Epithelial cell of proximal tubule (primary cell): Measurements from ENCODE around the gene SCTR. TPM values are rescaled to one million over a fixed set of nuclear protein-coding genes. Genes with fewer than 3 reads are reported as not detected.

Experiments
- DNase-seq: peaks from one replicate; pipeline ENCODE4 v3.0.0-alpha.2; 2011; ENCODE audit warnings: low read depth
- H3K4me3 ChIP-seq: 2 replicates; pipeline ENCODE4 v1.5.1; 2011; ENCODE audit warnings: low read depth, mild to moderate bottlenecking, low read length
- total RNA-seq: library from RNA; depleted of rRNA; stranded (reverse); fragments of >200 nt; gene quantifications from 2 replicates; pipeline ENCODE4 v1.2.3, GENCODE V29; 2015
- TF ChIP-seq, protein P1 (sequence below): conservative IDR thresholded peaks from 2 replicates; pipeline ENCODE4 v1.5.1; 2012; ENCODE audit warnings: low read depth, mild to moderate bottlenecking, low read length

The SCTR gene
- total RNA-seq, 1 donor from 2014 or later: not detected

DNA sequence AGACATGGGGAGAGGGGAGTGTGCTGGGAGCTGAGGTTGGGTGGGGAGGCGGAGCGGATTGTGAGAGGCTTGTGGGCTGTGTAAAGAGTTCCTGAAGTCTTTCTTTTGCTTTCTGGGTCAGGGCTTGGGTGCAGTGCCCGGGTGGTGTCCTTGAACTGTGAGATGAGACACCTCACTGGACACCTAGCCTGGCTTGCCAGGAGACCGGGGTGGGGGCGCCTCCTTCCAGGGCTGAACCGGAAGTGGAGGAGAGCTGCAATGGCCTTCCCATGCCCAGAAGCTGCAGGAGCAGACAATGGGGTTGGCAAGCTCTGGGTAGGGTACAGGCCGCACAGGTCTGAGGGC, 88.4 kb downstream of the SCTR start:
- no peak for DNase-seq
- no peak overlapping the region for H3K4me3 ChIP-seq
- TF ChIP-seq, protein P1, sequence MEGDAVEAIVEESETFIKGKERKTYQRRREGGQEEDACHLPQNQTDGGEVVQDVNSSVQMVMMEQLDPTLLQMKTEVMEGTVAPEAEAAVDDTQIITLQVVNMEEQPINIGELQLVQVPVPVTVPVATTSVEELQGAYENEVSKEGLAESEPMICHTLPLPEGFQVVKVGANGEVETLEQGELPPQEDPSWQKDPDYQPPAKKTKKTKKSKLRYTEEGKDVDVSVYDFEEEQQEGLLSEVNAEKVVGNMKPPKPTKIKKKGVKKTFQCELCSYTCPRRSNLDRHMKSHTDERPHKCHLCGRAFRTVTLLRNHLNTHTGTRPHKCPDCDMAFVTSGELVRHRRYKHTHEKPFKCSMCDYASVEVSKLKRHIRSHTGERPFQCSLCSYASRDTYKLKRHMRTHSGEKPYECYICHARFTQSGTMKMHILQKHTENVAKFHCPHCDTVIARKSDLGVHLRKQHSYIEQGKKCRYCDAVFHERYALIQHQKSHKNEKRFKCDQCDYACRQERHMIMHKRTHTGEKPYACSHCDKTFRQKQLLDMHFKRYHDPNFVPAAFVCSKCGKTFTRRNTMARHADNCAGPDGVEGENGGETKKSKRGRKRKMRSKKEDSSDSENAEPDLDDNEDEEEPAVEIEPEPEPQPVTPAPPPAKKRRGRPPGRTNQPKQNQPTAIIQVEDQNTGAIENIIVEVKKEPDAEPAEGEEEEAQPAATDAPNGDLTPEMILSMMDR: no peak

DNA sequence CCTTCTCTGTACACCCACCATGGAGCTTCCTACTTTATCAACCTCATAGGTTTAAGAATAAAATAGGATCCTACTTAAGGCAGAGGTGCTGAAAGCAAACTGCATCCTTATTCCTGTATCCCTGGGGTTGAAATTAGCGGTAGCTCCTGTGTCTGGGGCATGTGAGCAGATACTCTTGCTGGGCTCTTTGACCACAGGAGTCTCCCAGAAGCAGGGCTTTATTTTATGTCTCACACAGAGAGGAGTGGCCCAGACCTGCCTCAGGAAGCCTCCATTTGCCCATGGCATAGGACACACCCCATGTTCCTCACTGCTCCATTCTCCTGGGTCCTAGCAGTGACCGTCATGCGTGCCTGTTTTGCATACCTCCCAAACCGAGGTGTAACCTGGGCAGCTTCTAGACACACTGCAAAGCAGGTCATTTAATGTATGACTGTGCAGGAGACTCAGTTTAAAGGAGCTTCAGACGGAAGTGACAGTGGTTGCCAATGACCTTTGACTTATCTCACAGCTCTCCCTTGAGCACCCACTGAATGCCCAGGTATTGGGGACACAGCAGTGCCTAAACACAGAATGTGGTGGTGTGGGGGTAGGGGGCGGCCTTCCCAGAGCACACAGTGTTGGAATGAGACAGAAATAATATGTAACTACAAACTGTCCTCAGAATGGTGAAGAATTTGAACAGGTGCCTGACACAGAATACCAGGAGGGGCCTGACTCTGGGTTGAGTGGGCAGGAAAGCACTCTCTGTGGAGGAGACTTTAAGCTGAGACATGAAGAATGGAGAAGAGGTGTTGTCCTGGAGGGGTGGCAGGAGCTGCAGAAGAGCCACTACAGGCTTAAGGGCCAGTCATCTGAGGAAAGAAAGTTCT, 89.0 kb downstream of the SCTR start:
- H3K4me3 ChIP-seq: no peak overlapping the region
- DNase-seq: no peak
- TF ChIP-seq, protein P1: no peak

DNA sequence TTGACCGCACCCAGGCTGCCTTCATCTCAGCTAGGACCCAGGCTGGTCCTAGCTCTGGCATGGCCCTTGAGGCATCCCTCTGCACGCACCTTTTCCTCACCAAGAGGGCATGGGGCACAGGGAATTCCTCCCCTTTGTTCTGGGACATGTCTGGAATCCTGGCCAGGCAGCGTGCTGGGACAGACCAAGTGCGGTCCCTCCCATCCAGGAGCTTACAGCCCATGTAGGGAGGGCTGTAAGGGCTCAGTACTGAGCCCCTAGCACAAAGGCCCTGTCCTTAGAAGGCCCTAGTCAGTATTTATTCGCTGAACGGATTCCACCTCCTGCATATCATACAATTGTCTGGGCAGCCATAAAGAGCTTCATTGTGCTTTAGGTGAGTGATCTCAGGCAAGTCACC, 89.6 kb downstream of the SCTR start:
- no peak for DNase-seq
- H3K4me3 ChIP-seq: peak overlapping the region; percentile 63
- TF ChIP-seq, protein P1: no peak

DNA sequence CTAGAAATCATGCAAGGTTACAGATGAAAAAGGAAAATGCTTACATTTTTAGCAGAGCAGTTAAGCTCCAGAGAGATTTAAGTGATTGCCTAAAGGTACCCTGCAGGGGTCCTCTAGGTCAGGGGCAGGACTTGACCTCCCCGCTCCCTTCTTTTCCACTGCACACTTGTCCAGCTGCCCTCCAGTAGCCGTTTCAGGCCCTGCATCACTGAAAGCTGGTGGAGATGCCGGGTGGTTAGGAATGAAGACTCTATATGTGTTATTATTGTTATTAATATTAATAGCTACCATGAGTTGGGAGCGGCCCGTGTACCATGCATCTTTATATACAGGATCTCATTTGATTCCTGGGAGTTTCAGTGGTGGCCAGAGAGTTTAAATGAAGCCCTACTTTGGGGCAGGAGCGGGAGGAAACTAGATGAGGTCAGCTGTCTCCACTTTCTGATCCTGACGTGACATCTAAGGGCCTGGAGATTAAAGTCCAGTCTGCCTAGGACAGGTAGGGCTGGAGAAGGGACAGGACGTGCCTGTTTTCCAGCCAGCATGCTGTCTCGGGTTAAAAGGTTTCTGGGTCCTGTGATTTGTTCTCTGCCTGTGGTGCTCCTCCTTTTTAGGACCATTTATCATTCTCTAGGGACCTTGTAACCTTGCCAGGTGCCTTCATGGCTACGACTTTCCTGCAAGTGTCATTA, 90.5 kb downstream of the SCTR start:
- peak overlapping the region; percentile 63 for H3K4me3 ChIP-seq
- DNase-seq: no peak
- TF ChIP-seq, protein P1: no peak

DNA sequence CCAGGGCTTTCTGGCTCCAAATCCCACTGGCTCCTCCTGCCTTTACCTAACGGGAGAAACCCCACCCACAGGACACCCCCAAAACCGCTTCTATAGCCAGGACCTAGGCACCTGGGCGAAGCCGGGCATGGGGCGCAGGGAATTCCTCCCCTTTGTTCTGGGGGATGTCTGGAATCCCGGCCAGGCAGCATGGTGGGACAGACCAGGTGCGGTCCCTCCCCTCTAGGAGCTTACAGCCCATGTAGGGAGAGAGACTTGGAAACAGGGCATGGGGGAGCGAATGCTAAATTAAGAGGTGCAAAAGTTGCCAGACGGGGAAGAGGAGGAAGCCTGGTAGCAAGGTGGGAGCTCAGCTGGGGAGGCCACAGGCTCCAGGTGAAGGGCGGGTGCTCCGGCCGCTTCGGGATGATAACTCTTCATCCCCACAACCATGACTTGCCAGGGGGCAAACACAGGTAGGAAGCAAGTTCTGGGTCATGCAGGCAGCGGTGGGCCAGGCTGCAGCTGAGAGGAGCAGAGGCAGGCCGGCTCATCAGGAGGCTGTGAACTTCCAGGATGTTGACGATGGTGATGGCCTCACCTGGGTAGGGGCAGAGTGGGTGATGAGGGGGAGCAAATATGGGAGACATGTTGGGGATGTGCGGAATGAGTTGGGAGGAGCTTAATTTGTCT, 91.3 kb downstream of the SCTR start:
- DNase-seq: no peak
- peak overlapping the region; percentile 63 for H3K4me3 ChIP-seq
- TF ChIP-seq, protein P1: no peak

DNA sequence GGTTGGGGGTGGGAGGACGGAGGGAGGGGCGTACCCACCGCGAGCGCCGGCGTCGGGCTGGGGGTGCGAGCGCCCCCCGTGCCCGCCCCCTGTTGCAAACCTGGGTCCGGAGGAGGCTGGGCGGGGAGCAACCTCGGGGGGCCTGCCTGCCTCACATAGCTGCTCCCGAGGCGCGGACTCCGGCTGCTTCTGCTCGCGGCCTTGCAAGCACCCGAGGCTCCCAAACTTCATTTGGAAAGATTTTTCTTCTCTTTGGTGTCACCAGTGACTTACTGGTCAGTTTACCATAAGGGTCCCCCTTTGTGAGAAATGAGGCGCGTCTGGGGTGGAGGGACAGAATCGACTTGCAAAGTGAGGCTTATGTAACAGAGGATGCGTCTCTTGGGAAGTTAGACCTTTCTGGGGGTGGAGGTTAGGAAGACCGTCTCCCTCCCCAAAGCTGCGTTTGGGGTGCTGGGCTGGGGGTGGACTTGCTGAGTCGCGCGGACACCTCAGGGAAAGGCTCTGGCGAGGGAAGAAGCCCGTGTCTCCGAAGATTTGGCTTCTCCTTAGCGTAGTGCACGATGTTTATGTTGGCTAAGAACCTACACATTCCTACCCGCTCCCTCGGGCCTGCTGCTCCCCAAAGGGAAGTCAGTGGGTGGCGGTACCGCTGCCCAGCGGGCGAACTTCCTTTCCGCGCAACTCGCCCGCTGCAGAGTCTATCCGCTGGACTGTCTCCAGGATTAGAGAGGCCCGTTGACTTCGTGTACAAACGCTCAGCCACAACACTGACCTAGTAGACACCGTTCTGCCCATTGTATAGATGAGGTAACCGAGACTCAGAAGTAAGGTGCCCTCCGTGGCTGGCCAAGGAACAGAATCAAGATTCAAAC, 92.1 kb downstream of the SCTR start:
- peak overlapping the region; percentile 63 for H3K4me3 ChIP-seq
- TF ChIP-seq, protein P1: no peak
- no peak for DNase-seq
